GM12878 (cell line): Measurements from ENCODE around the gene TMEM184C. TPM values are rescaled to one million over a fixed set of nuclear protein-coding genes. Genes with fewer than 3 reads are reported as not detected.

Experiments
- ATAC-seq: fragments of 200-7000 bp; cut with Tn5 transposase; 3 replicates; pipeline ENCODE4 v1.9.1; 2020; ENCODE audit warnings: mild to moderate bottlenecking, moderate library complexity
- BruUV-seq: library from RNA; stranded (reverse); fragments of 400-500 nt; replicated peaks from 2 replicates; lab custom pipeline; 2021; lab: Mats Ljungman, UMichigan
- CTCF ChIA-PET: fragments of 300-600 bp; sonication (Branson Sonifier 250); formaldehyde crosslinking; extraction: SDS; loops from one replicate; lab custom pipeline; 2021; ENCODE audit warnings: inconsistent platforms; lab: Yijun Ruan, JAX
- POLR2A ChIA-PET: fragments of 350-600 bp; formaldehyde crosslinking; extraction: SDS; loops from one replicate; lab custom pipeline; 2021; ENCODE audit warnings: inconsistent platforms; lab: Charles Lee
- RAD21 ChIA-PET: fragments of 300-600 bp; sonication (Branson Sonifier 250); formaldehyde crosslinking; loops from one replicate; lab custom pipeline; 2023; ENCODE audit warnings: antibody characterized with exemption; ENCODE audit not compliant: unreplicated experiment; lab: Charles Lee
- SMC1A ChIA-PET: fragments of 300-600 bp; sonication (Branson Sonifier 250); formaldehyde crosslinking; loops from one replicate; lab custom pipeline; 2023; ENCODE audit not compliant: unreplicated experiment, uncharacterized antibody; lab: Charles Lee
- DNase-seq: peaks from one replicate; pipeline ENCODE4 v3.0.0-alpha.2; 2011; ENCODE audit warnings: low read depth, low spot score
- FAIRE-seq: peaks from 3 replicates; lab custom pipeline; 2011; peaks lifted over from hg19 to GRCh38; lab: Jason Lieb, UNC
- H2AFZ ChIP-seq: 2 replicates; pipeline ENCODE4 v1.6.0; 2011; ENCODE audit warnings: low read depth, low read length, control low read depth; ENCODE audit not compliant: control insufficient read depth
- H3K27ac ChIP-seq: 2 replicates; pipeline ENCODE4 v1.5.1; 2011; ENCODE audit warnings: control low read depth; ENCODE audit not compliant: control insufficient read depth, insufficient read depth
- H3K27me3 ChIP-seq, 2 experiments: replicated peaks in 1 of 2; 2 replicates each; pipeline versions ENCODE4 v1.6.0 to v1.6.1; 2011; ENCODE audit warnings: low read length in 1 of 2; ENCODE audit not compliant: control insufficient read depth in 2 of 2, insufficient read depth in 2 of 2
- H3K36me3 ChIP-seq, 2 experiments: 2 replicates each; pipeline ENCODE4 v1.5.1; 2011; ENCODE audit warnings: low read length in 1 of 2; ENCODE audit not compliant: control insufficient read depth in 2 of 2, insufficient read depth in 2 of 2
- H3K4me1 ChIP-seq: 2 replicates; pipeline ENCODE4 v1.6.1; 2011; ENCODE audit warnings: mild to moderate bottlenecking, low read length, moderate library complexity, mixed read lengths; ENCODE audit not compliant: control insufficient read depth, insufficient read depth
- H3K4me2 ChIP-seq: 2 replicates; pipeline ENCODE4 v1.6.0; 2011; ENCODE audit warnings: control low read depth; ENCODE audit not compliant: control insufficient read depth, insufficient read depth
- H3K4me3 ChIP-seq: fragments of 200-600 bp; sonication (generic); 2 replicates; pipeline ENCODE4 v1.5.1; 2016
- H3K79me2 ChIP-seq: 2 replicates; pipeline ENCODE4 v1.6.0; 2011; ENCODE audit warnings: low read length; ENCODE audit not compliant: control insufficient read depth, insufficient read depth
- H3K9ac ChIP-seq: 2 replicates; pipeline ENCODE4 v1.8.0; 2011; ENCODE audit warnings: low read length, control low read depth, mixed read lengths; ENCODE audit not compliant: control insufficient read depth, insufficient read depth
- H3K9me3 ChIP-seq: replicated peaks from 3 replicates; pipeline ENCODE4 v1.5.1; 2011; ENCODE audit warnings: mild to moderate bottlenecking, low read length; ENCODE audit not compliant: control insufficient read depth, insufficient read depth
- H4K20me1 ChIP-seq: 2 replicates; pipeline ENCODE4 v1.6.0; 2011; ENCODE audit not compliant: control insufficient read depth, insufficient read depth
- CTCF ChIP-seq, 3 experiments: IDR thresholded peaks in 2 of 3; conservative IDR thresholded peaks in 1 of 3; 2 replicates each; pipeline ENCODE4 v1.5.1; 2011; ENCODE audit warnings: low read depth in 3 of 3, low read length in 3 of 3, mild to moderate bottlenecking in 3 of 3, control low read depth in 2 of 3, moderate library complexity in 2 of 3, inconsistent platforms in 1 of 3, mixed read lengths in 1 of 3; ENCODE audit not compliant: control insufficient read depth in 2 of 3, insufficient read depth in 1 of 3; ENCODE audit errors: extremely low read depth in 1 of 3
- EED ChIP-seq: sonication (generic); IDR thresholded peaks from 2 replicates; pipeline ENCODE4 v1.6.1; 2016; ENCODE audit warnings: antibody characterized with exemption, low read depth
- GABPA ChIP-seq: IDR thresholded peaks from 2 replicates; pipeline ENCODE4 v1.6.1; 2014; ENCODE audit warnings: antibody characterized with exemption, low read depth, mild to moderate bottlenecking, inconsistent platforms
- HSF1 ChIP-seq: fragments of 150-350 bp; IDR thresholded peaks from 2 replicates; pipeline ENCODE4 v1.6.1; 2014; ENCODE audit warnings: mild to moderate bottlenecking, low read depth, low read length
- KLF5 ChIP-seq: fragments of 450-650 bp; IDR thresholded peaks from 2 replicates; pipeline ENCODE4 v1.6.1; 2014; ENCODE audit warnings: mild to moderate bottlenecking; ENCODE audit not compliant: partially characterized antibody
- MXI1 ChIP-seq: fragments of 150-350 bp; IDR thresholded peaks from 2 replicates; pipeline ENCODE4 v1.6.1; 2011; ENCODE audit warnings: low read depth, mild to moderate bottlenecking, inconsistent platforms, low read length, improper control_type of control experiment
- RAD21 ChIP-seq: IDR thresholded peaks from 2 replicates; pipeline ENCODE4 v1.6.1; 2011; ENCODE audit warnings: mild to moderate bottlenecking, low read depth, low read length, moderate library complexity; ENCODE audit not compliant: insufficient read depth
- SKIL ChIP-seq: fragments of 450-650 bp; IDR thresholded peaks from 2 replicates; pipeline ENCODE4 v1.6.1; 2017; ENCODE audit warnings: mild to moderate bottlenecking, low read depth, inconsistent platforms; ENCODE audit not compliant: poor library complexity, severe bottlenecking
- SMC3 ChIP-seq: IDR thresholded peaks from 2 replicates; pipeline ENCODE4 v1.6.1; 2011; ENCODE audit warnings: low read length, improper control_type of control experiment, borderline replicate concordance
- SREBF2 ChIP-seq: IDR thresholded peaks from 2 replicates; pipeline ENCODE4 v1.6.1; 2012; ENCODE audit warnings: mild to moderate bottlenecking, low read length
- WGBS: methylation state at CpG from one replicate; pipeline ENCODE4 v1.1.6; 2016; ENCODE audit warnings: low lambda C conversion rate; ENCODE audit not compliant: insufficient replicate concordance, insufficient coverage; ENCODE audit errors: missing lambda C conversion rate; 5-methylcytosine and 5-hydroxymethylcytosine counted together
- in situ Hi-C: fragments of 300-500 bp; cut with MboI; formaldehyde crosslinking; loops from 9 replicates; pipeline ENCODE4 v1.14.3; 2018; ENCODE audit warnings: mixed read lengths
- intact Hi-C: fragments of 100-400 bp; cut with micrococcal nuclease; formaldehyde crosslinking; loops from one replicate; pipeline ENCODE4 v1.14.2; 2022; ENCODE audit not compliant: unreplicated experiment
- polyA plus RNA-seq, 11 experiments: library from polyadenylated mRNA; depleted of rRNA in 4 of 11; unstranded in 6 of 11; stranded (reverse) in 5 of 11; fragments of >200 nt; fragmentation: Nextera tagmentation in 4 of 11; fragmentation: Illumina TruSeq in 1 of 11; extraction: Ambion mirVana in 4 of 11; extraction: Trizol in 1 of 11; gene quantifications; 1 replicate in 1 of 11; 2 replicates in 10 of 11; pipeline versions ENCODE4 v1.2.1 to v1.2.3, GENCODE V29; 2011 to 2016; ENCODE audit warnings: inconsistent platforms in 2 of 11, missing spikeins in 2 of 11, low read depth in 1 of 11
- total RNA-seq, 4 experiments: library from RNA; depleted of rRNA in 3 of 4; stranded (reverse); fragments of >200 nt in 3 of 4; fragmentation: Illumina TruSeq in 1 of 4; extraction: Trizol in 1 of 4; gene quantifications; 2 replicates each; pipeline versions ENCODE4 v1.2.1 to v1.2.3, GENCODE V29; 2013 to 2021

Gene TMEM184C
- total and polyA plus RNA-seq, 10 of the 15 experiments (the other 5 are each of a cell fraction or from before 2014, with no cell fraction given), result 3.4 to 22.6 (median 18.2) TPM

GRCh38 chr4:147594578-147594977 is 22.6 kb upstream of the TMEM184C start (continued):
- TF ChIP-seq HSF1 (no peak), MXI1 (no peak)
- TF ChIP-seq, all 136 proteins: peak for 0

GRCh38 chr4:147596377-147596776 is 20.8 kb upstream of the TMEM184C start:
- no TSS peak for BruUV-seq

More at GRCh38 chr4:147596377-147596776, 20.8 kb upstream of the TMEM184C start:
- Histone ChIP-seq H3K27ac (no peak overlapping the region), H3K4me2 (no peak overlapping the region), H2AFZ (no peak overlapping the region), H3K4me3 (no peak overlapping the region), H3K9ac (no peak overlapping the region), H3K36me3 (no peaks in the 10 kb centered on the region), H3K9me3 (no peaks in the 10 kb centered on the region), H3K79me2 (no peaks in the 10 kb centered on the region), H4K20me1 (no peaks in the 10 kb centered on the region), H3K27me3 (no peaks in the 10 kb centered on the region), H3K4me1 (no peaks in the 10 kb centered on the region)
- CTCF ChIA-PET, result interaction anchor here (0.6 to 10.3 kb wide), 8 partner anchors 9 to 527 kb away, joined by 3 to 105 read pairs (median 5); partner anchors contain the start of gene TMEM184C
- intact Hi-C loops, result loop anchor here (1.0 kb wide), 1 partner anchor 270 kb away; no protein-coding TSS in a partner anchor
- no peak for DNase-seq
- no peak for TF ChIP-seq SREBF2
- TF ChIP-seq KLF5, result no peak
- TF ChIP-seq SMC3, result no peak
- no peak for TF ChIP-seq GABPA
- TF ChIP-seq EED, result no peak
- TF ChIP-seq RAD21, result peak; percentile 41
- no peak for TF ChIP-seq SKIL
- peak in 1 of 3 experiments; percentile 41; a peak in 2 of 6 replicates for TF ChIP-seq CTCF (IDR thresholded peaks at IDR 0.05 in 2 of 3, conservative IDR thresholded peaks at IDR 0.05 in 1 of 3; ENCODE audit: control insufficient read depth in 2 of 3, extremely low read depth in 1 of 3, insufficient read depth in 1 of 3, low read depth in 3 of 3, low read length in 3 of 3)
- in situ Hi-C loops, result no loop called here
- 3% methylated on average over 1 of the region's 1 CpG for WGBS
- RAD21 ChIA-PET, result interaction anchor here (0.8 to 7.7 kb wide), 3 partner anchors 77 to 270 kb away, joined by 5 to 85 read pairs (median 6); no protein-coding TSS in a partner anchor
- peak; percentile 66 for ATAC-seq
- no peak for FAIRE-seq
- SMC1A ChIA-PET, result interaction anchor here (1.0 to 3.2 kb wide), 5 partner anchors 13 to 269 kb away, joined by 3 to 52 read pairs (median 3); no protein-coding TSS in a partner anchor
- POLR2A ChIA-PET, result no interaction called here
